ENCODE results near the gene AHNAK2.
"Not testable (repeated sequence)": the region's sequence is repeated elsewhere in the genome, so short reads cannot be mapped to it uniquely, and the experiment has no call there.

Gene AHNAK2

DNA sequence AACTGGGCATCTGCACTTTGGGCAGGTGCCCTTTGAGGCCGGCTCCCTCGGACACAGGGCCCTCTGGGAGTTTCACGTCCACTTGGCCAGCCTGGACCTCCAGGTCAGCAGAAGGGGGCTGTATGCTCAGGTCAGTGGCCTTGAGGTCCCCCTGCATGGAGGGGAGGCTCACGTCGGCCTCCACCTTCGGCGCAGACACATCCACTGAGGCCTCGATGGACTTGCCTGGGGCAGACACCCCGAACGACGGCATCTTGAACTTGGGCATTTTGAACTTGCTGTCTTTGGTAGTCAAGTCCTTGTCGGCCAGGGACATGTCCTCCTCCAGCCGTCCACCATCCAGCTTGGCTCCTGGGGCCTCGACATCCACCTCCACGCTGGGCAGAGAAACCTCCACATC lies 27.5 kb downstream of the AHNAK2 start:
- DNase-seq: not testable (repeated sequence)

DNA sequence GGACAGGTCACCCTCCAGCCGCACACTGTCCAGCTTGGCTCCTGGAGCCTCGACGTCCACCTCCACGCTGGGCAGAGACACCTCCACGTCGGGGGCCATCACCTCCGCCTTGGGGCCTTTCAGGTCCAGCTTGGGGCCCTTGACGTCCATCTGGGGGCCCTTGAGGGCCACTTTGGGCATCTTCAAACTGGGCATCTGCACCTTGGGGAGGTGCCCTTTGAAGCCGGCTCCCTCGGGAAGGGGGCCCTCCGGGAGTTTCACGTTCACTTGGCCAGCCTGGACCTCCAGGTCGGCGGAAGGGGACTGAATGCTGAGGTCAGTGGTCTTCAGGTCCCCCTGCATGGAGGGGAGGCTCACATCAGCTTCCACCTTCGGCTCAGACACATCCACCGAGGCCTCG lies 28.2 kb downstream of the AHNAK2 start:
- no peak for DNase-seq

GRCh38 chr14:104949406-104949955 lies 28.7 kb downstream of the AHNAK2 start:
- DNase-seq: not testable (repeated sequence)

GRCh38 chr14:104948736-104949031 lies 29.5 kb downstream of the AHNAK2 start:
- no peak for DNase-seq

DNA sequence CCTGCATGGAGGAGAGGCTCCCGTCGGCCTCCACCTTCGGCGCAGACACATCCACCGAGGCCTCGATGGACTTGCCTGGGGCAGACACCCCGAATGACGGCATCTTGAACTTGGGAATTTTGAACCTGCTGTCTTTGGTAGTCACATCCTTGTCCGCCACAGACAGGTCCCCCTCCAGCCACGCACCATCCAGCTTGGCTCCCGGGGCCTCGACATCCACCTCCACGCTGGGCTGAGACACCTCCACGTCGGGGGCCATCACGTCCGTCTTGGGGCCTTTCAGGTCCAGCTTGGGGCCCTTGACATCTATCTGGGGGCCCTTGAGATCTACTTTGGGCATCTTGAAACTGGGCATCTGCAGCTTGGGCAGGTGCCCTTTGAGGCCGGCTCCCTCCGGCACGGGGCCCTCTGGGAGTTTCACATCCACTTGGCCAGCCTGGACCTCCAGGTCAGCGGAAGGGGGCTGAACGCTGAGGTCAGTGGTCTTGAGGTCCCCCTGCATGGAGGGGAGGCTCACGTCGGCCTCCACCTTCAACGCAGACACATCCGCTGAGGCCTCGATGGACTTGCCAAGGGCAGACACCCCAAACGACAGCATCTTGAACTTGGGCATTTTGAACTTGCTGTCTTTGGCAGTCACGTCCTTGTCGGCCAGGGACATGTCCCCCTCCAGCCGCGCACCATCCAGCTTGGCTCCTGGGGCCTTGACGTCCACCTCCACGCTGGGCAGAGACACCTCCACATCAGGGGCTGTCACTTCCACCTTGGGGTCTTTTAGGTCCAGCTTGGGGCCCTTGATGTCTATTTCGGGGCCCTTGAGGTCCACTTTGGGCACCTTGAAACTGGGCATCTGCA lies 30.1 kb downstream of the AHNAK2 start:
- not testable (repeated sequence) for DNase-seq

DNA sequence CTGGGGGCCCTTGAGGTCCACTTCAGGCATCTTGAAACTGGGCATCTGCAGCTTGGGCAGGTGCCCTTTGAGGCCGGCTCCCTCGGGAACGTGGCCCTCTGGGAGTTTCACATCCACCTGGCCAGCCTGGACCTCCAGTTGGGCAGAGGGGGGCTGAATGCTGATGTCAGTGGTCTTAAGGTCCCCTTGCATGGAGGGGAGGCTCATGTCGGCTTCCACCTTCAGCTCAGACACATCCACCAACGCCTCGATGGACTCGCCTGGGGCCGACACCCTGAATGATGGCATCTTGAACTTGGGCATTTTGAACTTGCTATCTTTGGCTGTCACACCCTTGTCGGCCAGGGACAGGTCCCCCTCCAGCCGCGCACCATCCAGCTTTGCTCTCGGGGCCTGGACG lies 31.0 kb downstream of the AHNAK2 start:
- DNase-seq: not testable (repeated sequence)

GRCh38 chr14:104945986-104946965 lies 31.9 kb downstream of the AHNAK2 start:
- not testable (repeated sequence) for DNase-seq

DNA sequence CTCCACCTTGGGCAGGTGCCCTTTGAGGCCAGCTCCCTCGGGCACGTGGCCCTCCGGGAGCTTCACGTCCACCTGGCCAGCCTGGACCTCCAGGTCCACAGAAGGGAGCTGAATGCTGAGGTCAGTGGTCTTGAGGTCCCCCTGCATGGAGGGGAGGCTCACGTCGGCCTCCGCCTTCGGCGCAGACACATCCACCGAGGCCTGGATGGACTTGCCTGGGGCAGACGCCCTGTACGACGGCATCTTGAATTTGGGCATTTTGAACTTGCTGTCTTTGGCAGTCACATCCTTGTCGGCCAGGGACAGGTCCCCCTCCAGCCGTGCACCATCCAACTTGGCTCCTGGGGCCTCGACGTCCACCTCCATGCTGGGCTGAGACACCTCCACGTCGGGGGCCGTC lies 32.9 kb downstream of the AHNAK2 start:
- not testable (repeated sequence) for DNase-seq

- not testable (repeated sequence) for DNase-seq
These were observed 33.6 kb downstream of the AHNAK2 start for GRCh38 chr14:104944436-104945205.

DNA sequence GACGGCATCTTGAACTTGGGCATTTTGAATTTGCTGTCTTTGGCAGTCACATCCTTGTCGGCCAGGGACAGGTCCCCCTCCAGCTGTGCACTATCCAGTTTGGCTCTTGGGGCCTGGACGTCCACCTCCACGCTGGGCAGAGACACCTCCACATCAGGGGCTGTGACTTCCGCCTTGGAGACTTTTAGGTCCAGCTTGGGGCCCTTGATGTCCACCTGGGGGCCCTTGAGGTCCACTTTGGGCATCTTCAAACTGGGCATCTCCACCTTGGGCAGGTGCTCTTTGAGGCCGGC lies 34.2 kb downstream of the AHNAK2 start:
- DNase-seq: not testable (repeated sequence)

DNA sequence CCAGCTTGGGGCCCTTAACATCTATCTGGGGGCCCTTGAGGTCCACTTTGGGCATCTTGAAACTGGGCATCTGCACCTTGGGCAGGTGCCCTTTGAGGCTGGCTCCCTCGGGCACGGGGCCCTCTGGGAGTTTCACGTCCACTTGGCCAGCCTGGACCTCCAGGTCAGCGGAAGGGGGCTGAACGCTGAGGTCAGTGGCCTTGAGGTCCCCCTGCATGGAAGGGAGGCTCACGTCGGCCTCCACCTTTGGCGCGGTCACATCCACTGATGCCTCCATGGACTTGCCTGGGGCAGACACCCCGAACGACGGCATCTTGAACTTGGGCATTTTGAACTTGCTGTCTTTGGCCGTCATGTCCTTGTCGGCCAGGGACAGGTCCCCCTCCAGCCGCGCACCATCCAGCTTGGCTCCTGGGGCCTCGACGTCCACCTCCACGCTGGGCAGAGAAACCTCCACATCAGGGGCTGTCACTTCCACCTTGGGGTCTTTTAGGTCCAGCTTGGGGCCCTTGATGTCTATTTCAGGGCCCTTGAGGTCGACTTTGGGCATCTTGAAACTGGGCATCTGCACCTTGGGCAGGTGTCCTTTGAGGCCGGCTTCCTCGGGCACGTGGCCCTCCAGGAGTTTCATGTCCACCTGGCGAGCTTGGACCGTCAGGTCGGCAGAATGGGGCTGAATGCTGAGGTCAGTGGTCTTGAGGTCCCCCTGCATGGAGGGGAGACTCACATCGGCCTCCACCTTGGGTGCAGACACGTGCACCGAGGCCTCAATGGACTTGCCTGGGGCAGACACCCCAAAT lies 34.8 kb downstream of the AHNAK2 start:
- not testable (repeated sequence) for DNase-seq

- DNase-seq: no peak
These were observed 35.6 kb downstream of the AHNAK2 start for GRCh38 chr14:104942586-104942985.

DNA sequence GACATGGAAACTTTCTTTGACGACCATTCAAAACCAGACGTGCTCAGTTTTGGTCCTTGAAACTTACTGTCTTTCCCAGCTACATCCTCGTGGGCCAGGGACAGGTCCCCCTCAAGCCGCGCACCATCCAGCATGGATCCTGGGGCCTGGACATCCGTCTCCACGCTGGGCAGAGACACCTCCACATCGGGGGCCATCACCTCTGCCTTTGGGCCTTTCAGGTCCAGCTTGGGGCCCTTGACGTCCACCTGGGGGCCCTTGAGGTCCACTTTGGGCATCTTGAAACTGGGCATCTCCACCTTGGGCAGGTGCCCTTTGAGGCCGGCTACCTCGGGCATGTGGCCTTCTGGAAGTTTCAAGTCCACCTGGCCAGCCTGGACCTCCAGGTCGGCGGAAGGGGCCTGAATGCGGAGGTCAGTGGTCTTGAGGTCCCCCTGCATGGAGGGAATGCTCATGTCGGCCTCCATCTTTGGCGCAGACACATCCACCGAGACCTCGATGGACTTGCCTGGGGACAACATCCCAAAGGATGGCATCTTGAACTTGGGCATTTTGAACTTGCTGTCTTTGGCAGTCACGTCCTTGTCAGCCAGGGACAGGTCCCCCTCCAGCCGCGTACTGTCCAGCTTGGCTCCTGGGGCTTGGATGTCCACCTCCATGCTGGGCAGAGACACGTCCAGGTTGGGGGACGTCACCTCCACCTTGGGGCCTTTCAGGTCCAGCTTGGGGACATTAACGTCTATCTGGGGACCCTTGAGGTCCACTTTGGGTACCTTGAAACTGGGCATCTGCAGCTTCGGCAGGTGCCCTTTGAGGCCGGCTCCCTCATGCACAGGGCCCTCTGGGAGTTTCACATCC lies 36.4 kb downstream of the AHNAK2 start:
- DNase-seq: no peak

- DNase-seq: no peak
These were observed 37.5 kb downstream of the AHNAK2 start for GRCh38 chr14:104940526-104941150.

DNA sequence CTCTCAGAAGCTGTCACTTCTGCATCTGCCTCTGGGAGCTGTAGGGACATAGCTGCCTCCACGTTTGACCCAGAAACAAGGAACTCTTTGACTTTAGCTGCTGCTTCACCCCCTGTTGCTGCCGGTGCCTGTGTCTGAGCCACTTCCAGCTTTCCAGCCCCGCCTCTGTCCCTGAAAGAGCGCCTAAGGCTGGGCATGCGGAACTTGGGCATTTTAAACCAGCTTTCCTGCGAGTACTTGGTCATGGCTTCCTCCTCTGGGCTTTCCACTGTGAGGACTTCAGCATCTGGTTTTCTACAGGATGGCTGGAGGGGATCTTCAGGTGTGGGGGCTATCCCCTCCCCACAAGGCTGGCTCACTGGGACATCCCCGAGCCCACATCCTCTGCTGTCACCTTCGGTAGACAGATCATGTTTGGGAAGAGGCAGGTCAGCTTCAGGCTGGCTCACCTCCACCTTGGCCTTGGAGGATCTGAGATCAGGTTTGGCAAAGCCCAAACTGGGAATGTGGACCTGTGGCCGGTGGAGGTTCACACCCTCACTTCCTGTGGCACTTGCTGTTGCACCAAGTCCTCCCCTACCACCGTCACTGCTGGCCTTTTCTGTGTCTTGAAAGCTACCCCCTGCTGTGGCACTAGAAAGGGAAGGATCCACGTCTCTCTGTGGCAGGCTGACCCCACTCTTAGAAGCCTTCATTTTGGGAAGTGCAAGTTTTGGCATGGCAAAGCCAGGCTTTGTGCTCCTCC lies 38.3 kb downstream of the AHNAK2 start:
- DNase-seq: no peak

DNA sequence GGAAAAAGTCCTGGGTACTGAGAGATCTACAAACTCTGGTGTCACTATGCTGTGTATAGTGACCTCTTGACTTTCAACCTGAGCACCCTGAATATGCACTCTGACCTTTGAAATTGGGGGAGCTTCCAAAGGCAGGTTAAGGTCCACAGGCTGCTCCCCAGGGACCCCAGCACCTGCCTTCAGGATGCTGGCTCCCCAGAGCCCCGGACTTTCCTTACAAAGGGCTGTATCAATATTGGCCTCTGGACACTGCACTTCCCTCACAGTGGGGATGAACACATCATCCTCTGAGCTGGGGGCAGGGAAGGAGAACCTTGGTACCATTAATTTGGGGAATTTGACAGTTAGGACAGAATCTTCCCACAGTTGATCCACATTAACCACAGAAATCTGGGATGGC lies 39.2 kb downstream of the AHNAK2 start:
- DNase-seq: no peak

GRCh38 chr14:104938436-104938835 lies 39.7 kb downstream of the AHNAK2 start:
- DNase-seq: no peak

GRCh38 chr14:104937694-104938365 lies 40.3 kb downstream of the AHNAK2 start:
- no peak for DNase-seq

DNA sequence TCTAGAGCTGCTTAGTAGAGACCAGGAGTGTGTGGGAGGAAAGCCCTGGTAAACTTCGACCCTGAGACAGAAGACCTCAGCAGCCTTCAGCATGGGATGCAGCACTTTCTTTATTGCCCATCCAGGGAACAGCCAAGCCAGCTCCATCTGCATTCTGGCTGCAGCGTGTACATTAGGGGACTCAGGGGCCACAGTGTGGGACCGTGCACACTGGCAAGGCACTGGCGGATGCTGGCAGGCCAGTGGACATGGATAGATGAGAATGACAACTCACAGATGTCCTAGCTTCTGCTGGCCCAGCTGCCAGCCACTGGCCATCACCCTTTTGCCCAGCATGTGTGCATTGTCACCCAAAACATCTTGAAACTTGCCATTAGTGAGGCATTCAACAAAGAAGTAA lies 41.0 kb downstream of the AHNAK2 start:
- no peak for DNase-seq

Measured in NCI-H1105 (cell line).